HepG2 (cell line): ENCODE results near the gene CNTN5. TPM values are rescaled to one million over a fixed set of nuclear protein-coding genes. Genes with fewer than 3 reads are reported as not detected.

ENCODE experiments used
- ATAC-seq: fragments of 200-7000 bp; cut with Tn5 transposase; 3 replicates; pipeline ENCODE4 v1.9.1; 2020; ENCODE audit warnings: mild to moderate bottlenecking, moderate library complexity
- BruUV-seq: library from RNA; stranded (reverse); fragments of 400-500 nt; replicated peaks from 2 replicates; lab custom pipeline; 2021; lab: Mats Ljungman, UMichigan
- CTCF ChIA-PET: fragments of 300-600 bp; formaldehyde crosslinking; extraction: SDS; loops from one replicate; lab custom pipeline; 2021; ENCODE audit warnings: low total read pairs, inconsistent platforms, low intra/inter-chr PET ratio; lab: Yijun Ruan, JAX
- POLR2A ChIA-PET: fragments of 350-600 bp; sonication (Branson Sonifier 250); formaldehyde crosslinking; loops from one replicate; lab custom pipeline; 2020; ENCODE audit warnings: antibody characterized with exemption, inconsistent platforms; lab: Yijun Ruan, JAX
- DNase-seq: peaks from one replicate; pipeline ENCODE4 v3.0.0-alpha.2; 2015; ENCODE audit warnings: low spot score
- FAIRE-seq: peaks from 3 replicates; lab custom pipeline; 2011; peaks lifted over from hg19 to GRCh38; lab: Jason Lieb, UNC
- H2AFZ ChIP-seq: one replicate; pipeline ENCODE4 v1.6.1; 2011; ENCODE audit warnings: low read length, inconsistent platforms
- H3K27ac ChIP-seq: fragments of 300-600 bp; 3 replicates; pipeline ENCODE4 v1.8.0; 2011; ENCODE audit warnings: mixed run types, mild to moderate bottlenecking, mixed read lengths, low read length, inconsistent platforms; ENCODE audit not compliant: insufficient read depth; ENCODE audit errors: extremely low read length
- H3K27me3 ChIP-seq, 2 experiments: fragments of 200-600 bp in 1 of 2; 2 replicates in 1 of 2; 3 replicates in 1 of 2; pipeline versions ENCODE4 v1.6.0 to v1.8.0; 2011; ENCODE audit warnings: low read length in 2 of 2, mild to moderate bottlenecking in 2 of 2, moderate library complexity in 2 of 2, inconsistent platforms in 1 of 2; ENCODE audit not compliant: insufficient read depth in 2 of 2, control insufficient read depth in 1 of 2
- H3K36me3 ChIP-seq, 2 experiments: fragments of 200-600 bp in 1 of 2; replicated peaks in 1 of 2; 2 replicates in 1 of 2; 3 replicates in 1 of 2; pipeline versions ENCODE4 v1.5.1 to v1.8.0; 2011; ENCODE audit warnings: low read length in 2 of 2, inconsistent platforms in 1 of 2; ENCODE audit not compliant: insufficient read depth in 2 of 2, control insufficient read depth in 1 of 2
- H3K4me1 ChIP-seq: 2 replicates; pipeline ENCODE4 v1.5.1; 2012; ENCODE audit warnings: low read length, inconsistent platforms; ENCODE audit not compliant: insufficient read depth
- H3K4me2 ChIP-seq: 2 replicates; pipeline ENCODE4 v1.6.0; 2011; ENCODE audit warnings: low read depth, low read length, inconsistent platforms
- H3K4me3 ChIP-seq, 3 experiments: fragments of 200-600 bp in 1 of 3; sonication (generic), shearing (Covaris generic) in 1 of 3; replicated peaks in 1 of 3; 2 replicates each; pipeline ENCODE4 v1.5.1; 2011 to 2016; ENCODE audit warnings: low read length in 3 of 3, inconsistent platforms in 2 of 3, low read depth in 2 of 3, mild to moderate bottlenecking in 2 of 3, control low read depth in 1 of 3, mixed read lengths in 1 of 3; ENCODE audit not compliant: insufficient read depth in 1 of 3
- H3K79me2 ChIP-seq: one replicate; pipeline ENCODE4 v1.6.1; 2011; ENCODE audit warnings: low read length, inconsistent platforms; ENCODE audit not compliant: insufficient read depth
- H3K9ac ChIP-seq: 2 replicates; pipeline ENCODE4 v1.6.0; 2011; ENCODE audit warnings: mild to moderate bottlenecking, low read depth, low read length, inconsistent platforms; ENCODE audit not compliant: insufficient read depth
- H3K9me3 ChIP-seq: 2 replicates; pipeline ENCODE4 v1.5.1; 2012; ENCODE audit warnings: mild to moderate bottlenecking, low read length
- H4K20me1 ChIP-seq: 2 replicates; pipeline ENCODE4 v1.6.0; 2011; ENCODE audit warnings: inconsistent platforms, mild to moderate bottlenecking, low read length, moderate library complexity; ENCODE audit not compliant: insufficient read depth
- HNRNPH1 ChIP-seq: fragments of 200-400 bp; formaldehyde crosslinking; optimal IDR thresholded peaks from 2 replicates; pipeline ENCODE3; 2017; ENCODE audit warnings: mild to moderate bottlenecking, low read depth, low read length
- PAX8 ChIP-seq: sonication (generic); formaldehyde crosslinking; IDR thresholded peaks from 2 replicates; pipeline ENCODE4 v1.8.0; 2022; ENCODE audit warnings: mild to moderate bottlenecking, missing genetic modification reagents, borderline replicate concordance
- RFX1 ChIP-seq: fragments of 450-650 bp; IDR thresholded peaks from 2 replicates; pipeline ENCODE4 v1.6.1; 2017
- SETDB1 ChIP-seq: sonication (generic); formaldehyde crosslinking; IDR thresholded peaks from 2 replicates; pipeline ENCODE4 v1.5.1; 2020; ENCODE audit warnings: missing genetic modification reagents, mild to moderate bottlenecking, borderline replicate concordance
- SIX4 ChIP-seq: sonication (generic); formaldehyde crosslinking; IDR thresholded peaks from 2 replicates; pipeline ENCODE4 v1.4.0; 2020; ENCODE audit warnings: missing genetic modification reagents
- SOX6 ChIP-seq, 2 experiments: fragments of 450-650 bp in 1 of 2; sonication (generic) in 1 of 2; formaldehyde crosslinking in 1 of 2; IDR thresholded peaks; 2 replicates each; pipeline versions ENCODE4 v1.4.0 to v1.6.1; 2017 to 2020; ENCODE audit warnings: antibody characterized with exemption in 1 of 2, mild to moderate bottlenecking in 1 of 2, missing genetic modification reagents in 1 of 2
- TMF1 ChIP-seq: sonication (generic); formaldehyde crosslinking; IDR thresholded peaks from 2 replicates; pipeline ENCODE4 v1.8.1; 2022; ENCODE audit warnings: low read depth, missing genetic modification reagents
- ZNF234 ChIP-seq: sonication (generic); formaldehyde crosslinking; conservative IDR thresholded peaks from 2 replicates; pipeline ENCODE4 v1.5.1; 2020; ENCODE audit warnings: mild to moderate bottlenecking, missing genetic modification reagents
- ZNF343 ChIP-seq: sonication (generic); formaldehyde crosslinking; IDR thresholded peaks from 2 replicates; pipeline ENCODE4 v1.4.0; 2020; ENCODE audit warnings: mild to moderate bottlenecking, missing genetic modification reagents
- ZNF367 ChIP-seq: sonication (generic); formaldehyde crosslinking; IDR thresholded peaks from 2 replicates; pipeline ENCODE4 v1.4.0; 2020; ENCODE audit warnings: missing genetic modification reagents, borderline replicate concordance
- ZNF558 ChIP-seq: sonication (generic); formaldehyde crosslinking; IDR thresholded peaks from 2 replicates; pipeline ENCODE4 v1.9.0; 2022; ENCODE audit warnings: mild to moderate bottlenecking, missing genetic modification reagents, borderline replicate concordance
- ZNF569 ChIP-seq: sonication (generic); formaldehyde crosslinking; IDR thresholded peaks from 2 replicates; pipeline ENCODE4 v1.5.0; 2020; ENCODE audit warnings: mild to moderate bottlenecking, missing genetic modification reagents, moderate library complexity, borderline replicate concordance
- ZNF766 ChIP-seq: sonication (generic); formaldehyde crosslinking; IDR thresholded peaks from 2 replicates; pipeline ENCODE4 v1.5.0; 2020; ENCODE audit warnings: missing genetic modification reagents, borderline replicate concordance
- ZNF841 ChIP-seq: sonication (generic); formaldehyde crosslinking; IDR thresholded peaks from 2 replicates; pipeline ENCODE4 v1.8.1; 2023; ENCODE audit warnings: missing genetic modification reagents, borderline replicate concordance
- ZSCAN9 ChIP-seq: IDR thresholded peaks from 2 replicates; pipeline ENCODE4 v1.6.1; 2016; ENCODE audit warnings: borderline replicate concordance
- WGBS: methylation state at CpG from one replicate; pipeline ENCODE4 v1.1.6; 2017; ENCODE audit warnings: low lambda C conversion rate; 5-methylcytosine and 5-hydroxymethylcytosine counted together
- in situ Hi-C: cut with HindIII; loops from 2 replicates; pipeline ENCODE4 v1.10.0; 2017; ENCODE audit warnings: low pct_unique_long_range_greater_than_20kb; ENCODE audit not compliant: extremely low pct_ligation_motif_present
- intact Hi-C: fragments of 100-400 bp; cut with micrococcal nuclease; formaldehyde crosslinking; loops from one replicate; pipeline ENCODE4 v1.10.0; 2022; ENCODE audit not compliant: unreplicated experiment
- polyA plus RNA-seq, 8 experiments: library from polyadenylated mRNA; depleted of rRNA in 3 of 8; stranded (reverse) in 7 of 8; unstranded in 1 of 8; fragments of >200 nt; fragmentation: Illumina TruSeq in 4 of 8; extraction: Trizol in 4 of 8; gene quantifications; 2 replicates each; pipeline versions ENCODE4 v1.2.1 to v1.2.3, GENCODE V29; 2011 to 2016; ENCODE audit warnings: low read depth in 4 of 8, missing spikeins in 1 of 8, mixed read lengths in 1 of 8; ENCODE audit not compliant: insufficient read depth in 1 of 8
- total RNA-seq, 5 experiments: library from RNA; depleted of rRNA; stranded (reverse); fragments of >200 nt; fragmentation: Illumina TruSeq; extraction: Trizol; gene quantifications; 2 replicates each; pipeline ENCODE4 v1.2.3, GENCODE V29; 2016; ENCODE audit warnings: low read depth in 1 of 5
- TF ChIP-seq, protein P1 (sequence below): fragments of 450-650 bp; IDR thresholded peaks from 2 replicates; pipeline ENCODE4 v1.6.1; 2017; ENCODE audit warnings: mild to moderate bottlenecking
- TF ChIP-seq, protein P2 (sequence below): sonication (generic); formaldehyde crosslinking; IDR thresholded peaks from 2 replicates; pipeline ENCODE4 v1.5.1; 2020; ENCODE audit warnings: missing genetic modification reagents, mild to moderate bottlenecking, borderline replicate concordance

The CNTN5 gene
- total and polyA plus RNA-seq, 2 of the 13 experiments (the other 11 are each of a cell fraction or from before 2014, with no cell fraction given): not detected

DNA sequence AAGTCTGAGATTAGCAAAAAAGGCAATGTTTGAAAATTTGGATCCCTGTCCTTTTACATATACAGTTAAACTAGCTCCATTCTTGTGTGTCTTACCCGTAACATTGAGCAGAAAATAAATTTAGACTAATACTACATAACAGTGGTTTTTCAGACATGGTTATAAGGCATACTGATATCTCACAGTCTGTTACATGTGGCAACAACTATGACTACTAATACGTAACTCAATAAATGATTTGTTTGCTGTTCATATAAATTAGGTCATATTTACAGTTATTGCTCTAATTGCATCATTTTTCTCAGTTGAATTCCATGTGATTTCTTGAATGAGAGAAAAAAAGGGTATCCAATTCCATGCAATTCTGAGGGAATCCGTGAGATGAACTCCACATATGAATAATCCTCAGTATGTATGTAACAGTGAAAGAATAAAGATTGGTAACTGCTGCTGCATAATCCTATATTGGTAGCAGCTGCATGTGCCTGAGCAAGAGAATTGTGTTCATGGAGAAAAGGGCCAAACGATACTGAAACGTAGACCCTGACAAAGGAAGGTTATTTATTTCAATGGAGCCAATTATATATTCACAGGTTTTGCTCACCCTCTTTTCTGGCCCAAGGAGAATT, 1275.4 kb downstream of the CNTN5 start:
- DNase-seq: no peak
- FAIRE-seq: no peak
- no TSS peak for BruUV-seq
- Histone ChIP-seq H4K20me1 (no peaks in the 10 kb centered on the region), H3K36me3 (no peaks in the 10 kb centered on the region), H3K9me3 (no peaks in the 10 kb centered on the region), H3K79me2 (no peaks in the 10 kb centered on the region), H3K27me3 (no peaks in the 10 kb centered on the region), H3K4me2 (no peak overlapping the region), H3K4me3 (no peak overlapping the region), H3K27ac (no peak overlapping the region), H3K4me1 (no peaks in the 10 kb centered on the region), H2AFZ (no peak overlapping the region), H3K9ac (no peak overlapping the region)
- no peak for ATAC-seq
- in situ Hi-C loops: no loop called here
- ChIA-PET POLR2A (no interaction called here), CTCF (no interaction called here)
- intact Hi-C loops: no loop called here
- TF ChIP-seq ZNF558 (CRISPR knock-in tag) (no peak), ZSCAN9 (no peak), PAX8 (no peak), ZNF234 (no peak), ZNF367 (CRISPR knock-in tag) (no peak), TMF1 (CRISPR knock-in tag) (no peak), SETDB1 (CRISPR knock-in tag) (no peak), HNRNPH1 (no peak), ZNF841 (CRISPR knock-in tag) (no peak)
- 6% methylated on average over 5 of the region's 5 CpGs for WGBS

DNA sequence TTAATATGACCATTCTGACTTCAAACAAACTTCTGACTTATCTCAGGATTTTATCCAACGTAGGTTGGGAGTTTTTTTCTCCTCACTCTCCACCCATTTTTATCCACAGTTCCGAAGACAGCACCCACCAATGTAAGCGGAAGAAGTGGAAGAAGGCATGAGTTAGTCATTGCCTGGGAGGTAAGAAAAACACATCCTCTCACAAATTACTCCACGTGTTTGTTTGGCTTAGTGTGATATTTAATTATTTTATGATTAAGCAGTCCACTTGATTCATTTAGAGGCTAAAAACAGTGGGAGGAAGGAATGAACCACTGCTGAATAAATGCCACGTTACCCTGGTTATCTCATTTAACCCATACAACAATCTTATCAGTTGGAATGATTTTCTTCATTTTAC, 1276.8 kb downstream of the CNTN5 start:
- in situ Hi-C loops: no loop called here
- H3K4me2 ChIP-seq: no peak overlapping the region
- no peaks in the 10 kb centered on the region for H3K79me2 ChIP-seq
- H3K27ac ChIP-seq: no peak overlapping the region
- no peak for DNase-seq
- H3K4me3 ChIP-seq: no peak overlapping the region
- H3K36me3 ChIP-seq: no peaks in the 10 kb centered on the region
- ChIA-PET CTCF (no interaction called here), POLR2A (no interaction called here)
- no peaks in the 10 kb centered on the region for H4K20me1 ChIP-seq
- no peaks in the 10 kb centered on the region for H3K27me3 ChIP-seq
- H2AFZ ChIP-seq: no peak overlapping the region
- BruUV-seq: no TSS peak
- intact Hi-C loops: no loop called here
- FAIRE-seq: no peak
- no peak overlapping the region for H3K9ac ChIP-seq
- no peak for ATAC-seq
- H3K9me3 ChIP-seq: no peaks in the 10 kb centered on the region
- no peaks in the 10 kb centered on the region for H3K4me1 ChIP-seq
- WGBS: 11% methylated on average over 5 of the region's 5 CpGs
- no peak for TF ChIP-seq ZNF343 (CRISPR knock-in tag)
- TF ChIP-seq, protein P1, sequence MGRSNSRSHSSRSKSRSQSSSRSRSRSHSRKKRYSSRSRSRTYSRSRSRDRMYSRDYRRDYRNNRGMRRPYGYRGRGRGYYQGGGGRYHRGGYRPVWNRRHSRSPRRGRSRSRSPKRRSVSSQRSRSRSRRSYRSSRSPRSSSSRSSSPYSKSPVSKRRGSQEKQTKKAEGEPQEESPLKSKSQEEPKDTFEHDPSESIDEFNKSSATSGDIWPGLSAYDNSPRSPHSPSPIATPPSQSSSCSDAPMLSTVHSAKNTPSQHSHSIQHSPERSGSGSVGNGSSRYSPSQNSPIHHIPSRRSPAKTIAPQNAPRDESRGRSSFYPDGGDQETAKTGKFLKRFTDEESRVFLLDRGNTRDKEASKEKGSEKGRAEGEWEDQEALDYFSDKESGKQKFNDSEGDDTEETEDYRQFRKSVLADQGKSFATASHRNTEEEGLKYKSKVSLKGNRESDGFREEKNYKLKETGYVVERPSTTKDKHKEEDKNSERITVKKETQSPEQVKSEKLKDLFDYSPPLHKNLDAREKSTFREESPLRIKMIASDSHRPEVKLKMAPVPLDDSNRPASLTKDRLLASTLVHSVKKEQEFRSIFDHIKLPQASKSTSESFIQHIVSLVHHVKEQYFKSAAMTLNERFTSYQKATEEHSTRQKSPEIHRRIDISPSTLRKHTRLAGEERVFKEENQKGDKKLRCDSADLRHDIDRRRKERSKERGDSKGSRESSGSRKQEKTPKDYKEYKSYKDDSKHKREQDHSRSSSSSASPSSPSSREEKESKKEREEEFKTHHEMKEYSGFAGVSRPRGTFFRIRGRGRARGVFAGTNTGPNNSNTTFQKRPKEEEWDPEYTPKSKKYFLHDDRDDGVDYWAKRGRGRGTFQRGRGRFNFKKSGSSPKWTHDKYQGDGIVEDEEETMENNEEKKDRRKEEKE: no peak
- no peak for TF ChIP-seq ZNF766 (CRISPR knock-in tag)
- TF ChIP-seq SIX4 (CRISPR knock-in tag): no peak
- TF ChIP-seq ZNF569: no peak
- TF ChIP-seq, protein P2, sequence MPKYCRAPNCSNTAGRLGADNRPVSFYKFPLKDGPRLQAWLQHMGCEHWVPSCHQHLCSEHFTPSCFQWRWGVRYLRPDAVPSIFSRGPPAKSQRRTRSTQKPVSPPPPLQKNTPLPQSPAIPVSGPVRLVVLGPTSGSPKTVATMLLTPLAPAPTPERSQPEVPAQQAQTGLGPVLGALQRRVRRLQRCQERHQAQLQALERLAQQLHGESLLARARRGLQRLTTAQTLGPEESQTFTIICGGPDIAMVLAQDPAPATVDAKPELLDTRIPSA (CRISPR knock-in tag): no peak
- no peak for TF ChIP-seq RFX1
- no peak for TF ChIP-seq SOX6 (IDR thresholded peaks at IDR 0.05)
- no peak for TF ChIP-seq SOX6 (CRISPR knock-in tag; IDR thresholded peaks at IDR 0.05)
